ENCODE data around the gene STPG4.
"Not testable (repeated sequence)": the region's sequence is repeated elsewhere in the genome, so short reads cannot be mapped to it uniquely, and the experiment has no call there.

STPG4 gene

GRCh38 chr2:47155091-47155876, at the start of gene STPG4:
TSS of gene STPG4 (minus strand) at chr2:47155308. CDS start at chr2:47155251, 57 bp downstream.
- no peak for DNase-seq

GRCh38 chr2:47204691-47205090, 49.6 kb upstream of the STPG4 start:
- DNase-seq = no peak

- DNase-seq = no peak
Measured at GRCh38 chr2:47203995-47204394, 48.9 kb upstream of the STPG4 start.

- no peak for DNase-seq
Measured at GRCh38 chr2:47201224-47201623, 46.1 kb upstream of the STPG4 start.

- DNase-seq = no peak
Measured at GRCh38 chr2:47198985-47199451, 43.9 kb upstream of the STPG4 start.

- no peak for DNase-seq
Measured at GRCh38 chr2:47196499-47196898, 41.4 kb upstream of the STPG4 start.

GRCh38 chr2:47196046-47196445, 40.9 kb upstream of the STPG4 start:
- DNase-seq = no peak

GRCh38 chr2:47195148-47195547, 40.0 kb upstream of the STPG4 start:
- no peak for DNase-seq

- no peak for DNase-seq
Measured at GRCh38 chr2:47194410-47194809, 39.3 kb upstream of the STPG4 start.

- DNase-seq = no peak
Measured at GRCh38 chr2:47193607-47194006, 38.5 kb upstream of the STPG4 start.

- no peak for DNase-seq
Measured at GRCh38 chr2:47190188-47190881, 35.2 kb upstream of the STPG4 start.

- DNase-seq = no peak
Measured at GRCh38 chr2:47189635-47190034, 34.5 kb upstream of the STPG4 start.

GRCh38 chr2:47187069-47187468, 32.0 kb upstream of the STPG4 start:
- DNase-seq = no peak

GRCh38 chr2:47186351-47186750, 31.2 kb upstream of the STPG4 start:
- DNase-seq = no peak

- not testable (repeated sequence) for DNase-seq
Measured at GRCh38 chr2:47185098-47185497, 30.0 kb upstream of the STPG4 start.

GRCh38 chr2:47181176-47181575, 26.1 kb upstream of the STPG4 start:
- no peak for DNase-seq

GRCh38 chr2:47180531-47180930, 25.4 kb upstream of the STPG4 start:
- DNase-seq = no peak

GRCh38 chr2:47179388-47179787, 24.3 kb upstream of the STPG4 start:
- no peak for DNase-seq

GRCh38 chr2:47178341-47178740, 23.2 kb upstream of the STPG4 start:
- no peak for DNase-seq

- DNase-seq = no peak
Measured at GRCh38 chr2:47177043-47177565, 22.0 kb upstream of the STPG4 start.

- peak; percentile 71 for DNase-seq
Measured at GRCh38 chr2:47174733-47175361, 19.7 kb upstream of the STPG4 start.

- DNase-seq = no peak
Measured at GRCh38 chr2:47173986-47174732, 19.1 kb upstream of the STPG4 start.

All from NCI-H1105 (cell line).